HEK293 (cell line): Measurements from ENCODE around the gene ANGEL1.
A peak's percentile ranks its signal among the peaks of the same experiment; 100 is the strongest.

ENCODE experiments used
- CTCF ChIA-PET: fragments of 350-600 bp; formaldehyde crosslinking; extraction: SDS; loops from one replicate; lab custom pipeline; 2021; ENCODE audit warnings: antibody characterized with exemption; lab: Yijun Ruan, JAX
- POLR2A ChIA-PET: fragments of 300-600 bp; formaldehyde crosslinking; extraction: SDS; loops from one replicate; lab custom pipeline; 2020; ENCODE audit warnings: antibody characterized with exemption, inconsistent platforms; lab: Yijun Ruan, JAX
- H3K27ac ChIP-seq: fragments of 200-500 bp; sonication (Bioruptor generic); 2 replicates; pipeline ENCODE4 v1.5.1; 2014; ENCODE audit warnings: low read depth, low read length, control low read depth, inconsistent platforms; ENCODE audit errors: extremely low read depth
- H3K36me3 ChIP-seq, 2 experiments: fragments of 200-500 bp in 1 of 2; sonication (Bioruptor generic) in 1 of 2; 1 replicate in 1 of 2; 2 replicates in 1 of 2; pipeline ENCODE4 v1.5.1; 2014 to 2017; ENCODE audit warnings: inconsistent platforms in 2 of 2, low read length in 2 of 2; ENCODE audit not compliant: control insufficient read depth in 2 of 2, insufficient read depth in 1 of 2
- H3K4me1 ChIP-seq: fragments of 200-500 bp; sonication (Bioruptor generic); 2 replicates; pipeline ENCODE4 v1.5.1; 2014; ENCODE audit warnings: mild to moderate bottlenecking, low read length, inconsistent platforms; ENCODE audit not compliant: control insufficient read depth, insufficient read depth
- H3K4me3 ChIP-seq: 2 replicates; pipeline ENCODE4 v1.5.1; 2011; ENCODE audit warnings: low read depth, mild to moderate bottlenecking, control low read depth, low read length, moderate library complexity
- H3K9me3 ChIP-seq: fragments of 200-500 bp; sonication (Bioruptor generic); 2 replicates; pipeline ENCODE4 v1.5.1; 2014; ENCODE audit warnings: low read depth, low read length, inconsistent platforms; ENCODE audit not compliant: control insufficient read depth, insufficient read depth
- EGR2 ChIP-seq: fragments of 450-650 bp; formaldehyde crosslinking; IDR thresholded peaks from 2 replicates; pipeline ENCODE4 v1.5.1; 2016; ENCODE audit warnings: low read depth, missing biosample characterization, missing genetic modification characterization
- GLIS1 ChIP-seq: fragments of 450-650 bp; formaldehyde crosslinking; IDR thresholded peaks from 2 replicates; pipeline ENCODE4 v1.5.1; 2016; ENCODE audit warnings: missing biosample characterization, missing genetic modification characterization
- GLIS2 ChIP-seq: fragments of 450-650 bp; formaldehyde crosslinking; IDR thresholded peaks from 2 replicates; pipeline ENCODE4 v1.5.1; 2016; ENCODE audit warnings: missing biosample characterization, missing genetic modification characterization
- HOXC10 ChIP-seq: sonication (generic); formaldehyde crosslinking; IDR thresholded peaks from 2 replicates; pipeline ENCODE4 v1.8.1; 2023; ENCODE audit warnings: mild to moderate bottlenecking, missing genetic modification reagents
- ZBTB20 ChIP-seq: fragments of 450-650 bp; formaldehyde crosslinking; IDR thresholded peaks from 2 replicates; pipeline ENCODE4 v1.5.1; 2016; ENCODE audit warnings: missing biosample characterization, missing genetic modification characterization
- ZBTB26 ChIP-seq: fragments of 450-650 bp; formaldehyde crosslinking; optimal IDR thresholded peaks from 2 replicates; pipeline ENCODE3; 2016; ENCODE audit warnings: missing biosample characterization, mild to moderate bottlenecking, missing genetic modification characterization
- ZFHX2 ChIP-seq: fragments of 450-650 bp; formaldehyde crosslinking; conservative IDR thresholded peaks from 2 replicates; pipeline ENCODE4 v1.5.1; 2016; ENCODE audit warnings: missing biosample characterization, missing genetic modification characterization
- ZIC2 ChIP-seq: fragments of 450-650 bp; formaldehyde crosslinking; IDR thresholded peaks from 2 replicates; pipeline ENCODE4 v1.5.1; 2016; ENCODE audit warnings: missing biosample characterization, missing genetic modification characterization
- ZNF175 ChIP-seq: fragments of 450-650 bp; formaldehyde crosslinking; IDR thresholded peaks from 2 replicates; pipeline ENCODE4 v1.5.1; 2016; ENCODE audit warnings: missing biosample characterization, missing genetic modification characterization
- ZNF211 ChIP-seq: fragments of 450-650 bp; formaldehyde crosslinking; IDR thresholded peaks from 2 replicates; pipeline ENCODE4 v1.5.1; 2016; ENCODE audit warnings: low read depth, missing biosample characterization, missing genetic modification characterization
- ZNF274 ChIP-seq, 2 experiments: fragments of 200-500 bp in 1 of 2; fragments of 450-650 bp in 1 of 2; sonication (Bioruptor generic) in 1 of 2; formaldehyde crosslinking in 1 of 2; IDR thresholded peaks; 2 replicates each; pipeline versions ENCODE4 v1.5.1 to v1.6.1; 2014 to 2016; ENCODE audit warnings: borderline replicate concordance in 1 of 2, inconsistent platforms in 1 of 2, low read length in 1 of 2, missing biosample characterization in 1 of 2, missing genetic modification characterization in 1 of 2
- ZNF335 ChIP-seq: fragments of 450-650 bp; formaldehyde crosslinking; conservative IDR thresholded peaks from 2 replicates; pipeline ENCODE4 v1.5.1; 2016; ENCODE audit warnings: missing biosample characterization, missing genetic modification characterization
- ZNF530 ChIP-seq: fragments of 450-650 bp; formaldehyde crosslinking; IDR thresholded peaks from 2 replicates; pipeline ENCODE4 v1.5.1; 2016; ENCODE audit warnings: low read depth, missing biosample characterization, missing genetic modification characterization
- ZNF777 ChIP-seq: fragments of 450-650 bp; formaldehyde crosslinking; IDR thresholded peaks from 2 replicates; pipeline ENCODE4 v1.5.1; 2017; ENCODE audit warnings: missing biosample characterization, missing genetic modification characterization, borderline replicate concordance
- TF ChIP-seq, protein P1 (sequence below): fragments of 450-650 bp; formaldehyde crosslinking; IDR thresholded peaks from 2 replicates; pipeline ENCODE4 v1.5.1; 2016; ENCODE audit warnings: missing biosample characterization, missing genetic modification characterization, low read depth
- TF ChIP-seq, protein P2 (sequence below): fragments of 450-650 bp; formaldehyde crosslinking; IDR thresholded peaks from 2 replicates; pipeline ENCODE4 v1.5.1; 2016; ENCODE audit warnings: missing biosample characterization, missing genetic modification characterization

ANGEL1 gene

DNA sequence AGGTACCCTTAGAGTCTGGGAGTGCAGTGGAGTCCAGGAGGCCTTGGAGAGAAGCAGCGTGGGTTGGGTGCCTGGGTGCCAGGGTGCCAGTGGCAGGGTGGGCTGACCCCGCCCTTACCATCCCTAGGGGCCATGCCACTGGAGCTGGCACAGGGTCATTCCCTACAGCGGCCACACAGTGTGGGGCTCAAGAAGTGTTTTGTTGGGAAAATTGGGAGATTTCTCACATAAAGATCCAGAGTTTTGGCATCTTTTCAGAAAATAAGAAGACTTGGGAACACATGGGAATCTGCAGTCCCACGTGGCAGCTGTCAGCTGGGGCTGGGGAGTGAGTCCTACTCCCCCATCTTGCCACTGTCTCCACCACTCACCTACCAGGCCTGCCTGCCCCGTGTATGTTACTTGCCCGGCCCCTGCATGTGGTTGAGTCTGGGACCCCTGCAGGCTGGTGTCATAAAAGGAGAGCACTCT, 47.2 kb downstream of the ANGEL1 start (continued):
- TF ChIP-seq ZNF530 (tag by site-specific recombination) = no peak
- TF ChIP-seq ZNF175 (tag by site-specific recombination) = no peak

DNA sequence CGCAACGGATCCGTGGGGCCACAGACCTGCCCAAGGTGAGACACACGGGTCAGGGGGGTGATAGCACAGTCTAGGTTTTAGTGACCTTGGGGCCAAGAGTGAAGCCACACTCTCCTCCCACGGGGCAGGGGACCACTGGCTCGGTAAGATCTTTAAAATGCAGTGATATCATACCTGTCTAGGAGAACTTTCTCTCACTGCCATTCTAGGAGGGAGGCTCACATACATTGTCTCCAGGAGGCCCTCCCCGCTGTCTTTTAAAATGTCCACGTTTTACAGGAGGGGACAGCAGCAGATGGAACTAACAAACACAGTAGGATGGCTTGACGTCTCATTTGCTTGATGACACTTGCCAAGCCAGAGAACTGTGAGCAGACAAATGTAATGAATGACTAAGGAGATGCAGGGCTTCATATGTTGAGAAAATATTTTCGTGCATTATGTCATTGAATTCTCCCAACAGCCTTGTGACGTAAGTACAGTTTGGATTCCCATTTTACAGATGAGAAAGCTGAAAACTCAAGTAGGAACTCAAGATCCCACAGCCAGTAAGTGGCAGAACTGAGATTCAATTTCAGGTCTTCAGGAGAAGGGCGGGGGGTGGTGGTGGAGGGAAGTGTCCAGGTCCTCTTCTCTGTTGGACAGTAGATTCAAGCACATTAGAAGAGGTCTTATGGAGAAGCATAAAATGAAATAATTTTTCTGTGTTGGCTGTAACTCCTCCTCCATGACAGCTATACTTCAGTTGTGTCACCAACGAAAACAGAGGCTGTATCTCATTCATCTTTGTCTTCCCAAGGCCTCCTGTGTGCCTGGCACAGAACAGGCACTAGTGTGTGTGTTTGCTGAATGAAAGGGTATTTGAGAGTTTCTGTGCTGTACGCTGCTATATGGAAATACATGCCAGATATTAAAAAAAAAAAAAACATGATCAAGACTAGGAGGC, 49.3 kb downstream of the ANGEL1 start:
- ChIA-PET POLR2A (no interaction called here), CTCF (no interaction called here)
- H3K4me1 ChIP-seq = peaks cover 4% of the 10 kb centered on the region; the same call in 1 of the 2 replicates
- no peak overlapping the region for H3K4me3 ChIP-seq
- TF ChIP-seq, protein P1, sequence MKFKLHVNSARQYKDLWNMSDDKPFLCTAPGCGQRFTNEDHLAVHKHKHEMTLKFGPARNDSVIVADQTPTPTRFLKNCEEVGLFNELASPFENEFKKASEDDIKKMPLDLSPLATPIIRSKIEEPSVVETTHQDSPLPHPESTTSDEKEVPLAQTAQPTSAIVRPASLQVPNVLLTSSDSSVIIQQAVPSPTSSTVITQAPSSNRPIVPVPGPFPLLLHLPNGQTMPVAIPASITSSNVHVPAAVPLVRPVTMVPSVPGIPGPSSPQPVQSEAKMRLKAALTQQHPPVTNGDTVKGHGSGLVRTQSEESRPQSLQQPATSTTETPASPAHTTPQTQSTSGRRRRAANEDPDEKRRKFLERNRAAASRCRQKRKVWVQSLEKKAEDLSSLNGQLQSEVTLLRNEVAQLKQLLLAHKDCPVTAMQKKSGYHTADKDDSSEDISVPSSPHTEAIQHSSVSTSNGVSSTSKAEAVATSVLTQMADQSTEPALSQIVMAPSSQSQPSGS = peak; percentile 54; the same call in 1 of the 2 replicates
- TF ChIP-seq ZNF274 (IDR thresholded peaks at IDR 0.05; ENCODE audit: low read length) (no peak), ZNF274 (tag by site-specific recombination; IDR thresholded peaks at IDR 0.05; ENCODE audit: borderline replicate concordance) (no peak)
- H3K9me3 ChIP-seq = no peaks in the 10 kb centered on the region
- H3K27ac ChIP-seq = no peak overlapping the region
- H3K36me3 ChIP-seq = no peaks in the 10 kb centered on the region

DNA sequence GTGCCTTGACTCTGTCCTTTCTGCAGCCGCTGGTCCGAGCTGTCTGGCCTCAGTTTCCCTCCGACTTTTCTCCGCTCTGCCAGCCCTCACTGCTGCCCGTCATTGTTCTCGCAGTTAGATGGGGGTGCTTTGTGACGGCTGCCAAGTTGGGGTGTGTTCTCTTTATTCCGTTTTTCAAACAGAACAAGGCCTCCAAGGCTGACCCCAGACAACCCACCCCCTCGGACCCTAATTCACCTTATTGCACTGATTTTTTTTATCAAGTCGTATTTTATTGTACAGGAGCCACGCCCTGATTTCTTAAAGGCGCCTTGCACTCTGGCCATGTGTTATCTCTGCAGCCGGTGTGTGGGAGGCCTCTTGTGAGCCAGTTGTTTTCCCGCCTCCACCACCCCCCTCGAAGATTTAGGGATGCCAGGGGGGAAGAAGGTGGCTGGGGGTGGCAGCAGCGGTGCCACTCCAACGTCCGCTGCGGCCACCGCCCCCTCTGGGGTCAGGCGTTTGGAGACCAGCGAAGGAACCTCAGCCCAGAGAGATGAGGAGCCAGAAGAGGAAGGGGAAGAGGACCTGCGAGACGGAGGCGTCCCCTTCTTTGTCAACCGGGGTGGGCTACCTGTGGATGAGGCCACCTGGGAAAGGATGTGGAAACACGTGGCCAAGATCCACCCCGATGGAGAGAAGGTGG, 50.1 kb downstream of the ANGEL1 start:
- Histone ChIP-seq H3K36me3 (no peaks in the 10 kb centered on the region), H3K9me3 (no peaks in the 10 kb centered on the region), H3K27ac (peak overlapping the region; percentile 47; the same call in 1 of the 2 replicates), H3K4me1 (peaks cover 4% of the 10 kb centered on the region; the same call in 1 of the 2 replicates), H3K4me3 (peak overlapping the region; percentile 59)
- TF ChIP-seq GLIS1 (tag by site-specific recombination) = peak; percentile 82
- no peak for TF ChIP-seq ZNF777
- TF ChIP-seq EGR2 = peak; percentile 79
- peak; percentile 89 for TF ChIP-seq ZFHX2
- POLR2A ChIA-PET = interaction anchor here (1.0 kb wide), 1 partner anchor 10 kb away, joined by 3 read pairs; no protein-coding TSS in a partner anchor
- CTCF ChIA-PET = no interaction called here

- Histone ChIP-seq H3K9me3 (no peaks in the 10 kb centered on the region), H3K4me3 (peak overlapping the region; percentile 59), H3K36me3 (no peaks in the 10 kb centered on the region), H3K4me1 (peaks cover 4% of the 10 kb centered on the region; the same call in 1 of the 2 replicates), H3K27ac (peak overlapping the region; percentile 47; the same call in 1 of the 2 replicates)
- ChIA-PET POLR2A (interaction anchor here (1.0 kb wide), 1 partner anchor 11 kb away, joined by 3 read pairs; no protein-coding TSS in a partner anchor), CTCF (no interaction called here)
- TF ChIP-seq, protein P2, sequence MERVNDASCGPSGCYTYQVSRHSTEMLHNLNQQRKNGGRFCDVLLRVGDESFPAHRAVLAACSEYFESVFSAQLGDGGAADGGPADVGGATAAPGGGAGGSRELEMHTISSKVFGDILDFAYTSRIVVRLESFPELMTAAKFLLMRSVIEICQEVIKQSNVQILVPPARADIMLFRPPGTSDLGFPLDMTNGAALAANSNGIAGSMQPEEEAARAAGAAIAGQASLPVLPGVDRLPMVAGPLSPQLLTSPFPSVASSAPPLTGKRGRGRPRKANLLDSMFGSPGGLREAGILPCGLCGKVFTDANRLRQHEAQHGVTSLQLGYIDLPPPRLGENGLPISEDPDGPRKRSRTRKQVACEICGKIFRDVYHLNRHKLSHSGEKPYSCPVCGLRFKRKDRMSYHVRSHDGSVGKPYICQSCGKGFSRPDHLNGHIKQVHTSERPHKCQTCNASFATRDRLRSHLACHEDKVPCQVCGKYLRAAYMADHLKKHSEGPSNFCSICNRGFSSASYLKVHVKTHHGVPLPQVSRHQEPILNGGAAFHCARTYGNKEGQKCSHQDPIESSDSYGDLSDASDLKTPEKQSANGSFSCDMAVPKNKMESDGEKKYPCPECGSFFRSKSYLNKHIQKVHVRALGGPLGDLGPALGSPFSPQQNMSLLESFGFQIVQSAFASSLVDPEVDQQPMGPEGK (tag by site-specific recombination) = 0 out of 2 replicates have a peak, but pooled peaks have one; percentile 36
- peak; percentile 66 for TF ChIP-seq ZIC2 (tag by site-specific recombination)
- TF ChIP-seq ZNF335 (tag by site-specific recombination) = peak; percentile 58
- no peak for TF ChIP-seq HOXC10 (CRISPR knock-in tag)
- peak; percentile 80 for TF ChIP-seq ZBTB26 (tag by site-specific recombination)
- TF ChIP-seq ZNF211 (tag by site-specific recombination) = no peak
- peak; percentile 15; the same call in 1 of the 2 replicates for TF ChIP-seq GLIS1 (tag by site-specific recombination)
- TF ChIP-seq ZBTB20 (tag by site-specific recombination) = 0 out of 2 replicates have a peak, but pooled peaks have one; percentile 27
- TF ChIP-seq GLIS2 = peak; percentile 44; the same call in 1 of the 2 replicates
Observed at GRCh38 chr14:76761960-76762410, 50.7 kb downstream of the ANGEL1 start.
